ENCODE results near the gene ELK4.

ELK4 gene

DNA sequence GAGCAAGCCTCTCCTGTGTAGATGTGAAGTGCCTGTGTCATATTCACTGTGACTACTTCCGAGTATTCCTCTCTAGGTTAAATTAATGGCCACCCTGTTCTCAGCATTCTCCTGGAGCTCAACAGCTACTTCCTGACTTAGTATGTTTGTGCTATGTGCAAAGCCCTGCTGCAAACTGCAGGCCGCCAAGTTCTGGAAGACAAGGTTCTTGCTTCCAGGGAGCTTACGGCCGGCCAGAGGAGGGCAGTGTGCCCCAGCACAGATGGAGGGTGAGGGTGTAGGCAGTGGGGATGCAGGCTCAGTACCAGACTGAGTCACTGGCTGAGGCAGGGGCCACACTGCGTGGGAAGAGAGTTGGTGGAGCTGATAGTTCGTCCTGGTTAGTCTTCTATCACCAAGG lies 43.2 kb downstream of the ELK4 start:
- TF ChIP-seq FOXP2 (optimal IDR thresholded peaks at IDR 0.05; ENCODE audit: borderline replicate concordance, extremely low read depth, extremely low read length, insufficient read depth) (no peak), POLR2AphosphoS5 (IDR thresholded peaks at IDR 0.05; ENCODE audit: low read depth, low read length) (no peak), SIN3A (IDR thresholded peaks at IDR 0.05; ENCODE audit: borderline replicate concordance, insufficient read depth, low read length) (no peak), TAF1 (IDR thresholded peaks at IDR 0.05; ENCODE audit: borderline replicate concordance, insufficient read depth, low read length) (no peak)
- TF ChIP-seq, protein P1, sequence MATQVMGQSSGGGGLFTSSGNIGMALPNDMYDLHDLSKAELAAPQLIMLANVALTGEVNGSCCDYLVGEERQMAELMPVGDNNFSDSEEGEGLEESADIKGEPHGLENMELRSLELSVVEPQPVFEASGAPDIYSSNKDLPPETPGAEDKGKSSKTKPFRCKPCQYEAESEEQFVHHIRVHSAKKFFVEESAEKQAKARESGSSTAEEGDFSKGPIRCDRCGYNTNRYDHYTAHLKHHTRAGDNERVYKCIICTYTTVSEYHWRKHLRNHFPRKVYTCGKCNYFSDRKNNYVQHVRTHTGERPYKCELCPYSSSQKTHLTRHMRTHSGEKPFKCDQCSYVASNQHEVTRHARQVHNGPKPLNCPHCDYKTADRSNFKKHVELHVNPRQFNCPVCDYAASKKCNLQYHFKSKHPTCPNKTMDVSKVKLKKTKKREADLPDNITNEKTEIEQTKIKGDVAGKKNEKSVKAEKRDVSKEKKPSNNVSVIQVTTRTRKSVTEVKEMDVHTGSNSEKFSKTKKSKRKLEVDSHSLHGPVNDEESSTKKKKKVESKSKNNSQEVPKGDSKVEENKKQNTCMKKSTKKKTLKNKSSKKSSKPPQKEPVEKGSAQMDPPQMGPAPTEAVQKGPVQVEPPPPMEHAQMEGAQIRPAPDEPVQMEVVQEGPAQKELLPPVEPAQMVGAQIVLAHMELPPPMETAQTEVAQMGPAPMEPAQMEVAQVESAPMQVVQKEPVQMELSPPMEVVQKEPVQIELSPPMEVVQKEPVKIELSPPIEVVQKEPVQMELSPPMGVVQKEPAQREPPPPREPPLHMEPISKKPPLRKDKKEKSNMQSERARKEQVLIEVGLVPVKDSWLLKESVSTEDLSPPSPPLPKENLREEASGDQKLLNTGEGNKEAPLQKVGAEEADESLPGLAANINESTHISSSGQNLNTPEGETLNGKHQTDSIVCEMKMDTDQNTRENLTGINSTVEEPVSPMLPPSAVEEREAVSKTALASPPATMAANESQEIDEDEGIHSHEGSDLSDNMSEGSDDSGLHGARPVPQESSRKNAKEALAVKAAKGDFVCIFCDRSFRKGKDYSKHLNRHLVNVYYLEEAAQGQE (IDR thresholded peaks at IDR 0.05; ENCODE audit: insufficient read depth in 1 of 2, low read depth in 2 of 2, low read length in 2 of 2), result no peak

DNA sequence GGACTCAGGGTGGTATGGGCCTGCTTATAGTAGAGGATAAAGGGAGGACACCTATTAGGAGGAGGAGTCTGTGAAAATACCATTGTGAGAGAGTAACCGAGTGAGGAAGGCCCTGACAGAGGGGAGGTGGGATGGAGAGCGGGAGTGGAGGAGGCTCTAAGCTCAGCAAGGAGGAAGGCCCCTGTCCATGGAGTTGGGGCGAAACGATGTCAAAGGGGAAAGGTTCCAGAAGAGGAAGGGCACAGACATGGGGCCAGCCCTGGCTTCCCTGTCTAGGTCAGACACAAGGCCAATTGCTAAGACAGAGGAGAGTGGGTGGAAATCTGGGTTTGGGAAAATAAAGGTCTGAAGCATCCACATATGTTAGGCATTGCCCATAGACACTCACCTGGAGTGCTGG lies 44.2 kb downstream of the ELK4 start:
- no peak for TF ChIP-seq TAF1 (IDR thresholded peaks at IDR 0.05; ENCODE audit: borderline replicate concordance, insufficient read depth, low read length)
- TF ChIP-seq SIN3A (IDR thresholded peaks at IDR 0.05; ENCODE audit: borderline replicate concordance, insufficient read depth, low read length), result no peak
- TF ChIP-seq FOXP2 (optimal IDR thresholded peaks at IDR 0.05; ENCODE audit: borderline replicate concordance, extremely low read depth, extremely low read length, insufficient read depth), result no peak
- TF ChIP-seq, protein P1 (IDR thresholded peaks at IDR 0.05; ENCODE audit: insufficient read depth in 1 of 2, low read depth in 2 of 2, low read length in 2 of 2), result no peak
- no peak for TF ChIP-seq POLR2AphosphoS5 (IDR thresholded peaks at IDR 0.05; ENCODE audit: low read depth, low read length)

DNA sequence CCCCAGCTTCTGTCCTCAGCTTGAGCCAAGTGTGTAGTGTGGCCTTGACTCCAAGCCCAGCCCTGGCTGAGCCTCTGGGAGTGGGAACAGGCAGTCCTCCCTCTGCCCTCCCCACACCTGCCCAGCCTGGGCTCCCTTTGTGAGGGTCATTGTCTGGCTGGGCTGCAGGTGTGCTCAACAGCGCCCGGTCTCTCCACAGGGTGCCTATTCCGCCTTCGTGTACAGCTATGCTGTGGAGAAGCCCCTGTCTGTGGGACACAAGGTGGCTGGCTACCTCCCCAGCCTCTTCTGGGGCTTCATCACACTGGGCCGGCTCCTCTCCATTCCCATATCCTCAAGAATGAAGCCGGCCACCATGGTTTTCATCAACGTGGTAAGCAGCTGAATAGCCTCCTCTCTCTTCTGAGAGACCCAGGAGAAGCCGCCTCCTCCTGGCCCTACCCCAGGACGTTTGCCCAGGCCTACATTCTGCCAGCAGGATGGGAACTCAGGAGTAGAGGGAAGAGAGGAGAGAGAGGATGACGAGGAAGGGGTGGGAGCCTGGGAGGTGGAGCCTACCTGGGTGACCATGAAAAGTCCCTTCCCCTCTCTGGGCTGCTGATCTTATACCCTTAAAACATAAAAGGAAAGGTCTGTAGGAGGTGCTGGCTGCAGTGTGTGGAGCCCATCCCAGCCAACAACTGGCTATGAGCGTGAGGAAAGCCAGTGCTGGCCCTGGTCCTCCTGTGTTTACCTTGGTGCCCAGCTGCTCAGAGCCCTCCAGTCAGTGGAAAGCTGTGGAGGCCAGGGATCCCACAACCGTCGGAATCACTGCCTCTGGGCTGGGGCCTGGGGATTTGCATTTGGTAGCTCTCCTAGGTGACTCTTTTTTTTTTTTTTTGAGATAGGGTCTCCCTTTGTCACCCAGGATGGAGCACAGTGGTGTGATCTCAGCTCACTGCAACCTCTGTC lies 45.7 kb downstream of the ELK4 start:
- TF ChIP-seq FOXP2 (optimal IDR thresholded peaks at IDR 0.05; ENCODE audit: borderline replicate concordance, extremely low read depth, extremely low read length, insufficient read depth), result no peak
- TF ChIP-seq, protein P1 (IDR thresholded peaks at IDR 0.05; ENCODE audit: insufficient read depth in 1 of 2, low read depth in 2 of 2, low read length in 2 of 2), result no peak
- no peak for TF ChIP-seq SIN3A (IDR thresholded peaks at IDR 0.05; ENCODE audit: borderline replicate concordance, insufficient read depth, low read length)
- TF ChIP-seq TAF1 (IDR thresholded peaks at IDR 0.05; ENCODE audit: borderline replicate concordance, insufficient read depth, low read length), result no peak
- no peak for TF ChIP-seq POLR2AphosphoS5 (IDR thresholded peaks at IDR 0.05; ENCODE audit: low read depth, low read length)

DNA sequence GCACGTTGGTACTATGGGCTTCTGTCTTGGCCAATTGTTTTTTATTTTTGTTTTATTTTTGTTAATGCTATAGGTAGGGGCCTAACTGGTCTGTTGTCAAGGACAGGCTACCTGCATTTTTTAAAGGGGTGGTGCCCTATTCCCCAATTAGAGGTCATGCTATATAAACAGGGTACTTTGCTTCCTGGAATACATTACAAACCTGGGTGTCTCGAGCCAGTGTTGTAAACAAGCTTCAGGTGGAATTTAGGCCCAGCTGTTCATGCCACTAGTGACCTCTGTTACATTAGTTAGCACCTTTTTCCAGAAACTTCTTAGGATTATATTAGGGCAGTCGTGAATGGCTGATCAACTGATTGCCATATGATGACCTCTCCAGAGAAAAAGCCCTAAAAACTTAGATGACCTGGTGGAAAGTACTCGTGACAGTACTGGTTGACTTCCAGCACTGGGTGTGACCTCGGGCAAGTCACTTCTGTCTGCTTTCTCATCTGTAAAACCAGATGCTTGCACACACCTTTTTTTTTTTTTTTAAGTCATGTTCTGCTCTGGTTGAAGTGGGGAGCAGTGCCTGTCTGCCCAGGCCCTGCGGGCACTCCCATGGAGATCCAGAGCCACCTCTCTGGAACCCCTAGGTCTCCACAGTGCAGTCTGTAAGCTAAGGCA lies 46.5 kb downstream of the ELK4 start:
- TF ChIP-seq FOXP2 (optimal IDR thresholded peaks at IDR 0.05; ENCODE audit: borderline replicate concordance, extremely low read depth, extremely low read length, insufficient read depth) (no peak), POLR2AphosphoS5 (IDR thresholded peaks at IDR 0.05; ENCODE audit: low read depth, low read length) (no peak), SIN3A (IDR thresholded peaks at IDR 0.05; ENCODE audit: borderline replicate concordance, insufficient read depth, low read length) (no peak), TAF1 (IDR thresholded peaks at IDR 0.05; ENCODE audit: borderline replicate concordance, insufficient read depth, low read length) (no peak)
- TF ChIP-seq, protein P1 (IDR thresholded peaks at IDR 0.05; ENCODE audit: insufficient read depth in 1 of 2, low read depth in 2 of 2, low read length in 2 of 2), result no peak
